ENCODE measurements around the gene KRT13.

Gene KRT13

GRCh38 chr17:41480136-41480535 is 25.3 kb downstream of the KRT13 start:
- H3K9ac ChIP-seq (ENCODE audit: low read length), result no peak overlapping the region
- no peaks in the 10 kb centered on the region for H3K27me3 ChIP-seq (ENCODE audit: low read length)
- H3K79me2 ChIP-seq (ENCODE audit: insufficient read depth, low read length), result no peaks in the 10 kb centered on the region
- no peak overlapping the region for H3K4me2 ChIP-seq (ENCODE audit: low read depth, low read length, poor library complexity, severe bottlenecking)
- TF ChIP-seq CTCF (IDR thresholded peaks at IDR 0.05; ENCODE audit: insufficient read depth, low read length, poor library complexity, severe bottlenecking) (no peak), EZH2phosphoT487 (conservative IDR thresholded peaks at IDR 0.05; ENCODE audit: low read length) (no peak)
- H3K36me3 ChIP-seq (ENCODE audit: low read length), result no peaks in the 10 kb centered on the region
- no peak overlapping the region for H3K4me3 ChIP-seq (ENCODE audit: insufficient read depth, low read length, poor library complexity, severe bottlenecking)
- H3F3A ChIP-seq (ENCODE audit: insufficient read depth), result no peaks in the 10 kb centered on the region
- H4K20me1 ChIP-seq (ENCODE audit: low read depth, low read length), result no peaks in the 10 kb centered on the region
- H2AFZ ChIP-seq (ENCODE audit: low read depth, low read length, severe bottlenecking), result no peak overlapping the region
- no peaks in the 10 kb centered on the region for H3K9me2 ChIP-seq (replicated peaks; ENCODE audit: insufficient read depth, low read length)
- no peaks in the 10 kb centered on the region for H3K9me3 ChIP-seq (ENCODE audit: insufficient read depth, low read length)
- H3K27ac ChIP-seq (ENCODE audit: low read depth, low read length), result no peak overlapping the region

- Histone ChIP-seq H3K36me3 (ENCODE audit: low read length) (no peaks in the 10 kb centered on the region), H3K4me3 (ENCODE audit: insufficient read depth, low read length, poor library complexity, severe bottlenecking) (no peak overlapping the region), H3F3A (ENCODE audit: insufficient read depth) (no peaks in the 10 kb centered on the region), H3K9me2 (replicated peaks; ENCODE audit: insufficient read depth, low read length) (no peaks in the 10 kb centered on the region), H3K27me3 (ENCODE audit: low read length) (no peaks in the 10 kb centered on the region), H4K20me1 (ENCODE audit: low read depth, low read length) (no peaks in the 10 kb centered on the region), H3K27ac (ENCODE audit: low read depth, low read length) (no peak overlapping the region), H3K4me2 (ENCODE audit: low read depth, low read length, poor library complexity, severe bottlenecking) (no peak overlapping the region), H3K9ac (ENCODE audit: low read length) (no peak overlapping the region), H3K79me2 (ENCODE audit: insufficient read depth, low read length) (no peaks in the 10 kb centered on the region), H3K9me3 (ENCODE audit: insufficient read depth, low read length) (no peaks in the 10 kb centered on the region), H2AFZ (ENCODE audit: low read depth, low read length, severe bottlenecking) (no peak overlapping the region)
- TF ChIP-seq CTCF (IDR thresholded peaks at IDR 0.05; ENCODE audit: insufficient read depth, low read length, poor library complexity, severe bottlenecking) (no peak), EZH2phosphoT487 (conservative IDR thresholded peaks at IDR 0.05; ENCODE audit: low read length) (no peak)
Measured at GRCh38 chr17:41478237-41478636, 27.2 kb downstream of the KRT13 start.

DNA sequence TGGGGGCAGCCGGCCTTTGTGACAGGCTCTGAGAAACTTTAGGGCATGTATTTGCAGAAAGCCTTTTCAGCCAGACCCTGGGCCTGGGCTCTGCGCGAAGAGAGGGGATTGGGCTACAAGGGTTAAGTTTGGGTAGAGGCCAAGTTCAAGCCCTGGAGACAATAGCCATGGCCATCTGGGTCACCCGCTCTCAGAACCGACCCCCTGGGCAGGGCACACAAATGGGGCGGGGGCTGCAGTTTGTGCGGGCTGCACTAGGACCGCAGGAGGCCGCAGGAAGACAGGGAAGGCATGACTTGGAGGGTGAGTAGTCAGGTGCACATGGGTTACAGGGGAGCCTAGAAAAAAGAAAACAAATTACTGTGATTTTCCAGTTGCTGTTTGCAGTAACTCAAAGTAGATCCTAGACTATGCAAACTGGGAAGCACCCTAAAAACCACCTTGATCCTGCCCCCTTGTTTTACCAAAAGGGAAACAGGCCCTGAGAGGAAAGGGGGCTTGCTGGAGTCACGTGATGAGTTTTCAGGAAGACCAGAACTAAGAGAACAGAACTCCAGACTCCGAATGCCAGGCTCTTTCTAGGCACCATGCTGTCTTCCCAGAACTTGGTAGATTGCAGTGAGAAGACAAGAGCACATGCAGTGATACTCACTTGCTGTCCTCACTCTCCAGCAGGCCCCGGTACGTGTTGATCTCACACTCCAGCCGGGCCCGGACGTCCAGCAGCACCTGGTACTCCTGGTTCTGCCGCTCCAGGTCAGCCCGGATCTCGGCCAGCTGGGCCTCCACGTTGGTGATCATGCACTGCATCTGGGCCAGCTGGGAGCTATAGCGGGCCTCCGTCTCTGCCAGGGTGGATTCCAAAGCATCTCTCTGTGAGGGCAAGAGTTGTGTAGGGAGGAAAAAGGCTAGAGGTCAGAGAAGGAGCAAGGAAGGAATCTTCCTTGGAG is 28.3 kb downstream of the KRT13 start:
- no peak for TF ChIP-seq CTCF (IDR thresholded peaks at IDR 0.05; ENCODE audit: insufficient read depth, low read length, poor library complexity, severe bottlenecking)
- TF ChIP-seq EZH2phosphoT487 (conservative IDR thresholded peaks at IDR 0.05; ENCODE audit: low read length), result no peak
- Histone ChIP-seq H3K27me3 (ENCODE audit: low read length) (no peaks in the 10 kb centered on the region), H3K27ac (ENCODE audit: low read depth, low read length) (no peak overlapping the region), H3K36me3 (ENCODE audit: low read length) (no peaks in the 10 kb centered on the region), H3K79me2 (ENCODE audit: insufficient read depth, low read length) (no peaks in the 10 kb centered on the region), H3K4me2 (ENCODE audit: low read depth, low read length, poor library complexity, severe bottlenecking) (no peak overlapping the region), H3F3A (ENCODE audit: insufficient read depth) (no peaks in the 10 kb centered on the region), H3K9me3 (ENCODE audit: insufficient read depth, low read length) (no peaks in the 10 kb centered on the region), H2AFZ (ENCODE audit: low read depth, low read length, severe bottlenecking) (no peak overlapping the region), H3K9ac (ENCODE audit: low read length) (no peak overlapping the region), H3K4me3 (ENCODE audit: insufficient read depth, low read length, poor library complexity, severe bottlenecking) (no peak overlapping the region), H3K9me2 (replicated peaks; ENCODE audit: insufficient read depth, low read length) (no peaks in the 10 kb centered on the region), H4K20me1 (ENCODE audit: low read depth, low read length) (no peaks in the 10 kb centered on the region)
